Kidney (tissue), 14 donors: ENCODE data around the gene BLACAT1. TPM values are rescaled to one million over a fixed set of nuclear protein-coding genes. Genes with fewer than 3 reads are reported as not detected.
"Not testable (repeated sequence)": the region's sequence is repeated elsewhere in the genome, so short reads cannot be mapped to it uniquely, and the experiment has no call there.

Experiments
- DNase-seq, 5 donors: peaks; one replicate each; pipeline ENCODE4 v3.0.0-alpha.2; 2013 to 2020
- FAIRE-seq: peaks from 2 replicates; lab custom pipeline; 2012; peaks lifted over from hg19 to GRCh38; lab: Jason Lieb, UNC
- H3K27ac ChIP-seq, 2 donors: one replicate each; pipeline ENCODE4 v1.7.0; 2013; ENCODE audit warnings: low read depth in 2 of 2, low read length in 2 of 2, inconsistent platforms in 1 of 2
- H3K27me3 ChIP-seq: one replicate; pipeline ENCODE4 v1.7.1; 2013; ENCODE audit warnings: low read length, inconsistent platforms; ENCODE audit not compliant: control insufficient read depth, insufficient read depth
- H3K36me3 ChIP-seq, 3 donors: one replicate each; pipeline versions ENCODE4 v1.7.0 to v1.7.1; 2013; ENCODE audit warnings: low read length in 3 of 3, control low read depth in 1 of 3, inconsistent platforms in 1 of 3; ENCODE audit not compliant: insufficient read depth in 3 of 3, control insufficient read depth in 2 of 3
- H3K4me1 ChIP-seq, 3 donors: one replicate each; pipeline versions ENCODE4 v1.7.0 to v1.7.1; 2013; ENCODE audit warnings: low read length in 3 of 3, inconsistent platforms in 1 of 3, low read depth in 1 of 3; ENCODE audit not compliant: control insufficient read depth in 2 of 3, insufficient read depth in 2 of 3
- H3K4me3 ChIP-seq, 3 donors: one replicate each; pipeline versions ENCODE4 v1.7.0 to v1.8.1; 2013; ENCODE audit warnings: low read length in 3 of 3, control low read depth in 1 of 3, inconsistent platforms in 1 of 3
- H3K9ac ChIP-seq, 3 donors: one replicate each; pipeline versions ENCODE4 v1.7.0 to v1.7.1; 2013; ENCODE audit warnings: low read length in 3 of 3, control low read depth in 1 of 3, inconsistent platforms in 1 of 3
- H3K9me3 ChIP-seq, 3 donors: one replicate each; pipeline versions ENCODE4 v1.7.0 to v1.7.1; 2013; ENCODE audit warnings: low read length in 3 of 3, control low read depth in 1 of 3, inconsistent platforms in 1 of 3; ENCODE audit not compliant: control insufficient read depth in 2 of 3, insufficient read depth in 1 of 3
- intact Hi-C: fragments of 100-400 bp; cut with DNase I; formaldehyde crosslinking; loops from one replicate; pipeline ENCODE4 v1.11.1; 2022
- polyA plus RNA-seq: library from polyadenylated mRNA; stranded (reverse); fragments of 350-450 nt; fragmentation: Illumina TruSeq; extraction: RNeasy Lipid Tissue Mini Kit (QIAGEN cat#74804); gene quantifications from one replicate; pipeline ENCODE4 v1.2.3, GENCODE V29; 2014; ENCODE audit warnings: low read depth, low replicate concordance; ENCODE audit not compliant: insufficient read depth
- total RNA-seq: library from RNA; stranded (reverse); fragmentation: NEBNext Ultra II Directional; extraction: Animal tissue kit (Norgen Biotek cat#: 25700); gene quantifications from one replicate; pipeline ENCODE4 v1.2.1, GENCODE V29; 2021
- TF ChIP-seq, protein P1 (sequence below): IDR thresholded peaks from 3 replicates; pipeline ENCODE4 v1.5.1; 2012; ENCODE audit warnings: mild to moderate bottlenecking, moderate library complexity, borderline replicate concordance; ENCODE audit not compliant: insufficient read depth; ENCODE audit errors: extremely low read depth
- donor health status: control.
- donor health status: control.
- donor health status: control.
- donor health status: control.
- donor health status: control.
- donor health status: DM: yes; HTN: yes; CAD: no.
- donor health status: Normal renal cell carcinoma (clear cell type).

BLACAT1 gene
- total and polyA plus RNA-seq, 2 donors from 2014 or later: 0.37 to 4.3 TPM

DNA sequence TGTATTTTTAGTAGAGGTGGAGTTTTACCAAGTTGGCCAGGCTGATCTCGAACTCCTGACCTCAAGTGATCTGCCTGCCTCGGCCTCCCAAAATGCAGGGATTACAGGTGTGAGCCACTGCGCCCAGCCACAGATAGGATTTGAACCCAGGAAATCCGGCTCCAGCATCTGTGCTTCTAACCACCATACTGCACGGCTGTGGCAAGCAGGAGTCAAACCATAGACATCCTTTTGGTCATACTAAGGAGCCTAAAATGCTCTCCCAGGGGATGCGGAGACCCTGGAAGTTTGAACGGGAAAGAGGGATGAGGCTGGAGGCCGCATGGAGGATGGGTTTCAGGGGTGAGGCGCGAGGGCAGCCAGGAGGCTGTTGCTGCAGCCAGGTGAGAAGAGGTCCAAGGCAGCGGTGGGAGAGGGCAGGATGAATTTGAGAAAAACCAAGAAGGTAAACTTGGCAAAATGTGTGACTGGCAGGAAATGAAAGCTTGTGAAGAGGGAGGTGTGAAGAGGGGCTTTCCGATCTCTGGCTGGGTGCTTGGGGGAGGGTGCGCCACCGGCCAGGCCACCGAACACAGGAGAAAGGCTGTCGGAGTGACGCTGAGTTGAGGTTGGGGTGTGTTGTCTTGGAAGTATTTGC, 24.6 kb upstream of the BLACAT1 start:
- TF ChIP-seq, protein P1, sequence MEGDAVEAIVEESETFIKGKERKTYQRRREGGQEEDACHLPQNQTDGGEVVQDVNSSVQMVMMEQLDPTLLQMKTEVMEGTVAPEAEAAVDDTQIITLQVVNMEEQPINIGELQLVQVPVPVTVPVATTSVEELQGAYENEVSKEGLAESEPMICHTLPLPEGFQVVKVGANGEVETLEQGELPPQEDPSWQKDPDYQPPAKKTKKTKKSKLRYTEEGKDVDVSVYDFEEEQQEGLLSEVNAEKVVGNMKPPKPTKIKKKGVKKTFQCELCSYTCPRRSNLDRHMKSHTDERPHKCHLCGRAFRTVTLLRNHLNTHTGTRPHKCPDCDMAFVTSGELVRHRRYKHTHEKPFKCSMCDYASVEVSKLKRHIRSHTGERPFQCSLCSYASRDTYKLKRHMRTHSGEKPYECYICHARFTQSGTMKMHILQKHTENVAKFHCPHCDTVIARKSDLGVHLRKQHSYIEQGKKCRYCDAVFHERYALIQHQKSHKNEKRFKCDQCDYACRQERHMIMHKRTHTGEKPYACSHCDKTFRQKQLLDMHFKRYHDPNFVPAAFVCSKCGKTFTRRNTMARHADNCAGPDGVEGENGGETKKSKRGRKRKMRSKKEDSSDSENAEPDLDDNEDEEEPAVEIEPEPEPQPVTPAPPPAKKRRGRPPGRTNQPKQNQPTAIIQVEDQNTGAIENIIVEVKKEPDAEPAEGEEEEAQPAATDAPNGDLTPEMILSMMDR: no peak
- H3K9ac ChIP-seq: no peak overlapping the region
- DNase-seq (no peak), FAIRE-seq (no peak)
- H3K36me3 ChIP-seq: no peaks in the 10 kb centered on the region
- H3K27ac ChIP-seq: no peak overlapping the region
- H3K27me3 ChIP-seq: no peaks in the 10 kb centered on the region
- peaks cover 0 to 3% (median 0%) of the 10 kb centered on the region in 3 donors for H3K4me1 ChIP-seq
- H3K4me3 ChIP-seq: no peak overlapping the region
- H3K9me3 ChIP-seq: no peaks in the 10 kb centered on the region
- intact Hi-C loops: loop anchor here (10.0 kb wide), 1 partner anchor 46 kb away; no protein-coding TSS in a partner anchor

DNA sequence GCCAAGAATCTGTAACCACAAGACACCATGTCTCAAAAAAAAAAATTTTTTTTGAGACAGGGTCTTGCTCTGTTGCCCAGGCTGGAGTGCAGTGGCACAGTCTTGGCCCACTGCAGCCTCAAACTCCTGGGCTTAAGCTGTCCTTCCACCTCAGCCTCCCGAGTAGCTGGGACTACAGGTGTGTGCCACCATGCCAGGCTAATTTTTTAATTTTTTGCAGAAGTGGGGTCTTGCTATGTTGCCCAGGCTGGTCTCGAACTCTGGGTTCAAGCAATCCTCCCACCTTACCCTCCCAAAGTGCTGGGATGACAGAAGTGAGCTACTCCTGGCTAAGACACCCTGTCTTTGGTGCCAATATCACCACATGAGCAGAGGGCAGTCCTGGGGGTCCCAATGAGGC, 23.1 kb upstream of the BLACAT1 start:
- H3K27me3 ChIP-seq, intact Hi-C loops: not testable (repeated sequence)

DNA sequence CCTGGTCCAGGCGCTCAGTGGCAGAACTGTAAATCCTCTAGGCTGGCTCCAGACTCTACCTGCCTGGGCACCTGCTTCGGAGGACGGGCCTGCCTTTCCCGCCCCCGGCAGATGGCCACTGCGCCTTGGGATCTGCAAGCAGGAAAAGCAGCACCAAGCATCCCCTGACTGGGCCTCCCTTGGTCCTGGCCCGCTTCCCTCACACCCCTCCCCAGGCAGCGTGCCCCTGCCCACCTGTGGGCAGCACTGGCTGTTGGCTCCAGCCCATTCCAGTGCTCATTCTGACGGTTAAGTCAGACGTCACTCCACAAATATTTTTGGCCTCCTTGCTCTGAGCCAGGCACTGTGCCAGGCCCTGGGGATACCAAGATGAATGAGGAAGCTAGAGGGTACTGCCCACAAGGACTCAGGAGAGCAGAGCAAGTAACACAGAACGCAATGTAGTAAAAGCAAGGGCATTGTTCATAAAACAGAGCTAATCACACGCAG, 22.0 kb upstream of the BLACAT1 start:
- no peak overlapping the region for H3K4me3 ChIP-seq
- no peaks in the 10 kb centered on the region for H3K9me3 ChIP-seq
- no peak overlapping the region for H3K27ac ChIP-seq
- FAIRE-seq (no peak), DNase-seq (peak in 4 of 5 donors; percentile 44 to 92 (median 76))
- no peaks in the 10 kb centered on the region for H3K36me3 ChIP-seq
- TF ChIP-seq, protein P1: no peak
- intact Hi-C loops: no loop called here
- H3K9ac ChIP-seq: no peak overlapping the region
- no peaks in the 10 kb centered on the region for H3K27me3 ChIP-seq
- H3K4me1 ChIP-seq: peaks cover 0 to 3% (median 0%) of the 10 kb centered on the region in 3 donors

More for the DNA sequence above, 23.1 kb upstream of the BLACAT1 start:
- H3K36me3 ChIP-seq, H3K27ac ChIP-seq, H3K4me1 ChIP-seq, H3K4me3 ChIP-seq, FAIRE-seq, H3K9ac ChIP-seq, H3K9me3 ChIP-seq, DNase-seq: not testable (repeated sequence)

DNA sequence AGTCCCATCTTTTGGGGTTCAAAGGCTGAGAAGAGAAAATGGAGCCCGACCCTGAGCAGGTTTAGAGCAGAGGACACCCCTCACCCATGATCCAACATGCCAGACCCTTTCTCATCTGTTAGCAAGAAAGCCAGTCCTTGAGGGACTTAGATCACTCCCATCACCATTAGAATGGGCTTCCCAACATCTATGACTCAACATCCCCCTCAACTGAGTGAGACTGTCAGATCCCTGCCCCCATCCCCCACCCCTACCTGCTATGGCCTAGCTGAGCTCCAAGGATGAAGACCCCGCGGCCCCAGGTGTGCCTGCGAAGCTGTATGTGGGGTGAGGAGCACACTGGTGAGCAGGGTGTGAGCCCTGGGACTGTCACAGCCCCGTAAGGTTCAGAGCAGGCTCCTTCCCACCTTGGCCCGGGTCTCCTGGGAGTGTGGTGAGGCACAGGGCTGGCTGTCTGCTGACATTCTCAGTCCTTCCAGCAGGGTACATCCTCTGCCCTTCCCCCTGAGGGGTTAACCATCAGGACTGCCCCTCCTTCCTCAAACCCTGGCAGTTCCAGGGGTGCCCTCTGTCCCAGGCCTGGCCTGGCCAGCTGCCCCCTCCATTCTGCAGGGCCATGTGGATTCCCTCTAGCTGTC, 21.4 kb upstream of the BLACAT1 start:
- TF ChIP-seq, protein P1: no peak
- no peaks in the 10 kb centered on the region for H3K36me3 ChIP-seq
- peaks cover 0 to 3% (median 0%) of the 10 kb centered on the region in 3 donors for H3K4me1 ChIP-seq
- H3K9me3 ChIP-seq: no peaks in the 10 kb centered on the region
- no peak for FAIRE-seq
- intact Hi-C loops: no loop called here
- no peaks in the 10 kb centered on the region for H3K27me3 ChIP-seq
- H3K9ac ChIP-seq: no peak overlapping the region
- no peak overlapping the region for H3K27ac ChIP-seq
- DNase-seq: no peak
- H3K4me3 ChIP-seq: no peak overlapping the region
